ENCODE data around the gene DGAT2L6. TPM values are rescaled to one million over a fixed set of nuclear protein-coding genes. Genes with fewer than 3 reads are reported as not detected.

DGAT2L6 gene
- total and polyA plus RNA-seq, 10 of the 15 experiments (the other 5 are each of a cell fraction or from before 2014, with no cell fraction given), result 0.08 to 0.58 (median 0.31) TPM; not detected in 3

- no peak overlapping the region for H2AFZ ChIP-seq (ENCODE audit: control insufficient read depth, low read depth, low read length)
- no peaks in the 10 kb centered on the region; the same call in 2 of the 3 replicates for H3K9me3 ChIP-seq (replicated peaks; ENCODE audit: control insufficient read depth, insufficient read depth, low read length)
- H4K20me1 ChIP-seq (ENCODE audit: control insufficient read depth, insufficient read depth), result no peaks in the 10 kb centered on the region
- peak; percentile 29 for ATAC-seq
- no peaks in the 10 kb centered on the region for H3K27me3 ChIP-seq (replicated peaks in 1 of 2; ENCODE audit: control insufficient read depth in 2 of 2, insufficient read depth in 2 of 2, low read length in 1 of 2)
- in situ Hi-C loops (cut with MboI) (no loop called here), intact Hi-C loops (cut with micrococcal nuclease; ENCODE audit: unreplicated experiment) (no loop called here)
- no TSS peak for BruUV-seq (replicated peaks)
- H3K79me2 ChIP-seq (ENCODE audit: control insufficient read depth, insufficient read depth, low read length), result no peaks in the 10 kb centered on the region
- no peak for FAIRE-seq
- ChIA-PET POLR2A (no interaction called here), SMC1A (ENCODE audit: uncharacterized antibody, unreplicated experiment) (interaction anchor here (1.9 kb wide), 1 partner anchor 8 kb away, joined by 4 read pairs; no protein-coding TSS in a partner anchor), CTCF (interaction anchor here (1.3 kb wide), 1 partner anchor 22 kb away, joined by 3 read pairs; no protein-coding TSS in a partner anchor), RAD21 (ENCODE audit: unreplicated experiment) (no interaction called here)
- peak; percentile 20 for DNase-seq (ENCODE audit: low read depth, low spot score)
- whole genome bisulfite sequencing (ENCODE audit: insufficient coverage, insufficient replicate concordance, low lambda C conversion rate, missing lambda C conversion rate), result 19% methylated on average over 7 of the region's 7 CpGs
- no peak overlapping the region for H3K4me3 ChIP-seq
- no peaks in the 10 kb centered on the region for H3K36me3 ChIP-seq (ENCODE audit: control insufficient read depth in 2 of 2, insufficient read depth in 2 of 2, low read length in 1 of 2)
- peak overlapping the region; percentile 18; the same call in 1 of the 2 replicates for H3K27ac ChIP-seq (ENCODE audit: control insufficient read depth, insufficient read depth)
- no peak overlapping the region for H3K9ac ChIP-seq (ENCODE audit: control insufficient read depth, insufficient read depth, low read length)
- TF ChIP-seq ZZZ3 (IDR thresholded peaks at IDR 0.05; ENCODE audit: control insufficient read depth, insufficient read length, low read depth) (no peak), STAT1 (conservative IDR thresholded peaks at IDR 0.05) (no peak), RUNX3 (IDR thresholded peaks at IDR 0.05; ENCODE audit: low read length) (peak; percentile 20; the same call in 1 of the 2 replicates), BRCA1 (IDR thresholded peaks at IDR 0.05; ENCODE audit: low read depth, low read length) (no peak)
- H3K4me1 ChIP-seq (ENCODE audit: control insufficient read depth, insufficient read depth, low read length), result peaks cover 18% of the 10 kb centered on the region
- H3K4me2 ChIP-seq (ENCODE audit: control insufficient read depth, insufficient read depth), result no peak overlapping the region
Observed at GRCh38 chrX:70175338-70175737, 1.9 kb upstream of the DGAT2L6 start.

GRCh38 chrX:70183091-70183490 lies 5.8 kb downstream of the DGAT2L6 start:
- intact Hi-C loops (cut with micrococcal nuclease; ENCODE audit: unreplicated experiment), result no loop called here
- Histone ChIP-seq H4K20me1 (ENCODE audit: control insufficient read depth, insufficient read depth) (no peaks in the 10 kb centered on the region), H3K4me1 (ENCODE audit: control insufficient read depth, insufficient read depth, low read length) (no peaks in the 10 kb centered on the region), H3K36me3 (ENCODE audit: control insufficient read depth in 2 of 2, insufficient read depth in 2 of 2, low read length in 1 of 2) (no peaks in the 10 kb centered on the region), H3K4me3 (no peak overlapping the region), H3K9me3 (replicated peaks; ENCODE audit: control insufficient read depth, insufficient read depth, low read length) (no peaks in the 10 kb centered on the region), H3K9ac (ENCODE audit: control insufficient read depth, insufficient read depth, low read length) (no peak overlapping the region), H3K79me2 (ENCODE audit: control insufficient read depth, insufficient read depth, low read length) (no peaks in the 10 kb centered on the region), H3K27ac (ENCODE audit: control insufficient read depth, insufficient read depth) (no peak overlapping the region), H3K4me2 (ENCODE audit: control insufficient read depth, insufficient read depth) (no peak overlapping the region), H3K27me3 (replicated peaks in 1 of 2; ENCODE audit: control insufficient read depth in 2 of 2, insufficient read depth in 2 of 2, low read length in 1 of 2) (no peaks in the 10 kb centered on the region), H2AFZ (ENCODE audit: control insufficient read depth, low read depth, low read length) (no peak overlapping the region)
- ChIA-PET SMC1A (ENCODE audit: uncharacterized antibody, unreplicated experiment) (no interaction called here), POLR2A (no interaction called here), CTCF (interaction anchor here (1.5 kb wide), 1 partner anchor 50 kb away, joined by 4 read pairs; the partner anchor contains the start of gene IGBP1), RAD21 (ENCODE audit: unreplicated experiment) (no interaction called here)
- in situ Hi-C loops (cut with MboI), result no loop called here
- FAIRE-seq, result no peak
- ATAC-seq, result no peak
- WGBS (ENCODE audit: insufficient coverage, insufficient replicate concordance, low lambda C conversion rate, missing lambda C conversion rate), result 48% methylated on average over 5 of the region's 5 CpGs
- DNase-seq (ENCODE audit: low read depth, low spot score), result no peak
- BruUV-seq (replicated peaks), result no TSS peak
- no peak for TF ChIP-seq EGR1 (IDR thresholded peaks at IDR 0.05; ENCODE audit: borderline replicate concordance in 1 of 2, low read depth in 2 of 2, low read length in 2 of 2)
- TF ChIP-seq SUZ12 (IDR thresholded peaks at IDR 0.05; ENCODE audit: unreplicated experiment), result no peak
- no peak for TF ChIP-seq SMAD5 (IDR thresholded peaks at IDR 0.05; ENCODE audit: low read depth)
- no peak for TF ChIP-seq TCF3 (IDR thresholded peaks at IDR 0.05; ENCODE audit: borderline replicate concordance, insufficient read depth, low read depth, low read length)
- TF ChIP-seq, protein P1, sequence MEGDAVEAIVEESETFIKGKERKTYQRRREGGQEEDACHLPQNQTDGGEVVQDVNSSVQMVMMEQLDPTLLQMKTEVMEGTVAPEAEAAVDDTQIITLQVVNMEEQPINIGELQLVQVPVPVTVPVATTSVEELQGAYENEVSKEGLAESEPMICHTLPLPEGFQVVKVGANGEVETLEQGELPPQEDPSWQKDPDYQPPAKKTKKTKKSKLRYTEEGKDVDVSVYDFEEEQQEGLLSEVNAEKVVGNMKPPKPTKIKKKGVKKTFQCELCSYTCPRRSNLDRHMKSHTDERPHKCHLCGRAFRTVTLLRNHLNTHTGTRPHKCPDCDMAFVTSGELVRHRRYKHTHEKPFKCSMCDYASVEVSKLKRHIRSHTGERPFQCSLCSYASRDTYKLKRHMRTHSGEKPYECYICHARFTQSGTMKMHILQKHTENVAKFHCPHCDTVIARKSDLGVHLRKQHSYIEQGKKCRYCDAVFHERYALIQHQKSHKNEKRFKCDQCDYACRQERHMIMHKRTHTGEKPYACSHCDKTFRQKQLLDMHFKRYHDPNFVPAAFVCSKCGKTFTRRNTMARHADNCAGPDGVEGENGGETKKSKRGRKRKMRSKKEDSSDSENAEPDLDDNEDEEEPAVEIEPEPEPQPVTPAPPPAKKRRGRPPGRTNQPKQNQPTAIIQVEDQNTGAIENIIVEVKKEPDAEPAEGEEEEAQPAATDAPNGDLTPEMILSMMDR (IDR thresholded peaks at IDR 0.05 in 2 of 3, conservative IDR thresholded peaks at IDR 0.05 in 1 of 3; ENCODE audit: control insufficient read depth in 2 of 3, extremely low read depth in 1 of 3, insufficient read depth in 1 of 3, low read depth in 3 of 3, low read length in 3 of 3), result no peak
- no peak for TF ChIP-seq SREBF1 (IDR thresholded peaks at IDR 0.05; ENCODE audit: low read length)
- TF ChIP-seq MYC (IDR thresholded peaks at IDR 0.05; ENCODE audit: insufficient read depth, insufficient read length, insufficient replicate concordance, low read length, severe bottlenecking), result no peak
- no peak for TF ChIP-seq RFX5 (IDR thresholded peaks at IDR 0.05; ENCODE audit: low read depth, low read length)
- no peak for TF ChIP-seq ZNF274 (IDR thresholded peaks at IDR 0.05; ENCODE audit: insufficient read depth, insufficient read length)
- TF ChIP-seq NFIC (IDR thresholded peaks at IDR 0.05; ENCODE audit: low read depth, low read length), result no peak
- no peak for TF ChIP-seq BCL3 (IDR thresholded peaks at IDR 0.05; ENCODE audit: borderline replicate concordance, insufficient read depth, low read depth, low read length, poor library complexity, severe bottlenecking)

All from GM12878 (cell line).